ENCODE results near the gene BCAS1.

BCAS1 gene

GRCh38 chr20:53972179-53972578 lies 98.2 kb downstream of the BCAS1 start:
- H3K36me3 ChIP-seq (ENCODE audit: insufficient read depth, low read length): no peaks in the 10 kb centered on the region
- no peak for TF ChIP-seq EZH2 (IDR thresholded peaks at IDR 0.05; ENCODE audit: borderline replicate concordance, low read length)
- no peak for TF ChIP-seq CTCF (IDR thresholded peaks at IDR 0.05; ENCODE audit: low read length)
- no peaks in the 10 kb centered on the region for H3F3A ChIP-seq (ENCODE audit: insufficient read depth, low read length)
- H3K79me2 ChIP-seq (ENCODE audit: insufficient read depth, low read length): no peaks in the 10 kb centered on the region
- no peaks in the 10 kb centered on the region for H3K4me1 ChIP-seq (ENCODE audit: insufficient read depth, low read length, severe bottlenecking)
- H2AFZ ChIP-seq (ENCODE audit: low read length): no peak overlapping the region
- H3K27me3 ChIP-seq (ENCODE audit: insufficient read depth, low read length): no peaks in the 10 kb centered on the region; the same call in 1 of the 2 replicates
- H3K4me3 ChIP-seq (ENCODE audit: low read depth, low read length, poor library complexity, severe bottlenecking): no peak overlapping the region
- no peak overlapping the region for H3K27ac ChIP-seq (ENCODE audit: low read depth, low read length, poor library complexity, severe bottlenecking)
- no peak overlapping the region for H3K9ac ChIP-seq (ENCODE audit: low read length)
- no peak overlapping the region for H3K4me2 ChIP-seq (ENCODE audit: low read length)
- H3K9me2 ChIP-seq (ENCODE audit: low read depth, low read length): no peaks in the 10 kb centered on the region
- H3K9me3 ChIP-seq (ENCODE audit: low read length): peaks cover 11% of the 10 kb centered on the region
- H4K20me1 ChIP-seq (ENCODE audit: insufficient read depth, low read length): no peaks in the 10 kb centered on the region

GRCh38 chr20:53971096-53971683 lies 99.2 kb downstream of the BCAS1 start:
- H3K27ac ChIP-seq (ENCODE audit: low read depth, low read length, poor library complexity, severe bottlenecking): no peak overlapping the region
- H3K4me3 ChIP-seq (ENCODE audit: low read depth, low read length, poor library complexity, severe bottlenecking): no peak overlapping the region
- H3K9me2 ChIP-seq (ENCODE audit: low read depth, low read length): no peaks in the 10 kb centered on the region
- H3K79me2 ChIP-seq (ENCODE audit: insufficient read depth, low read length): no peaks in the 10 kb centered on the region
- no peak overlapping the region for H3K9ac ChIP-seq (ENCODE audit: low read length)
- H2AFZ ChIP-seq (ENCODE audit: low read length): no peak overlapping the region
- no peaks in the 10 kb centered on the region for H4K20me1 ChIP-seq (ENCODE audit: insufficient read depth, low read length)
- no peaks in the 10 kb centered on the region for H3K4me1 ChIP-seq (ENCODE audit: insufficient read depth, low read length, severe bottlenecking)
- TF ChIP-seq EZH2 (IDR thresholded peaks at IDR 0.05; ENCODE audit: borderline replicate concordance, low read length): no peak
- TF ChIP-seq CTCF (IDR thresholded peaks at IDR 0.05; ENCODE audit: low read length): no peak
- peaks cover 6% of the 10 kb centered on the region for H3K9me3 ChIP-seq (ENCODE audit: low read length)
- no peaks in the 10 kb centered on the region; the same call in 1 of the 2 replicates for H3K27me3 ChIP-seq (ENCODE audit: insufficient read depth, low read length)
- H3K36me3 ChIP-seq (ENCODE audit: insufficient read depth, low read length): no peaks in the 10 kb centered on the region
- H3K4me2 ChIP-seq (ENCODE audit: low read length): no peak overlapping the region
- H3F3A ChIP-seq (ENCODE audit: insufficient read depth, low read length): no peaks in the 10 kb centered on the region

GRCh38 chr20:53970232-53970631 lies 100.2 kb downstream of the BCAS1 start:
- Histone ChIP-seq H3K4me3 (ENCODE audit: low read depth, low read length, poor library complexity, severe bottlenecking) (no peak overlapping the region), H3K4me2 (ENCODE audit: low read length) (no peak overlapping the region), H2AFZ (ENCODE audit: low read length) (no peak overlapping the region), H3K4me1 (ENCODE audit: insufficient read depth, low read length, severe bottlenecking) (no peaks in the 10 kb centered on the region), H3K9me2 (ENCODE audit: low read depth, low read length) (no peaks in the 10 kb centered on the region), H3F3A (ENCODE audit: insufficient read depth, low read length) (no peaks in the 10 kb centered on the region), H3K27me3 (ENCODE audit: insufficient read depth, low read length) (no peaks in the 10 kb centered on the region; the same call in 1 of the 2 replicates), H3K9ac (ENCODE audit: low read length) (no peak overlapping the region), H3K9me3 (ENCODE audit: low read length) (peaks cover 6% of the 10 kb centered on the region), H3K79me2 (ENCODE audit: insufficient read depth, low read length) (no peaks in the 10 kb centered on the region), H3K27ac (ENCODE audit: low read depth, low read length, poor library complexity, severe bottlenecking) (no peak overlapping the region), H3K36me3 (ENCODE audit: insufficient read depth, low read length) (no peaks in the 10 kb centered on the region), H4K20me1 (ENCODE audit: insufficient read depth, low read length) (no peaks in the 10 kb centered on the region)
- TF ChIP-seq EZH2 (IDR thresholded peaks at IDR 0.05; ENCODE audit: borderline replicate concordance, low read length) (no peak), CTCF (IDR thresholded peaks at IDR 0.05; ENCODE audit: low read length) (no peak)
